Ascending aorta (tissue), 2 donors: Measurements from ENCODE around the gene EPHB6. TPM values are rescaled to one million over a fixed set of nuclear protein-coding genes. Genes with fewer than 3 reads are reported as not detected.

ENCODE experiments used
- DNase-seq, 2 donors: peaks; one replicate each; pipeline ENCODE4 v3.0.0-alpha.2; 2019; ENCODE audit warnings: low spot score in 2 of 2
- H3K27ac ChIP-seq, 2 donors: fragments of 200-600 bp; sonication (generic); one replicate each; pipeline ENCODE4 v1.5.1; 2016 to 2017; ENCODE audit warnings: mild to moderate bottlenecking in 1 of 2
- H3K27me3 ChIP-seq: fragments of 200-600 bp; sonication (generic); one replicate; pipeline ENCODE4 v1.5.1; 2017
- H3K36me3 ChIP-seq, 2 donors: fragments of 200-600 bp; sonication (generic); one replicate each; pipeline ENCODE4 v1.5.1; 2016
- H3K4me1 ChIP-seq, 2 donors: fragments of 200-600 bp; sonication (generic); one replicate each; pipeline ENCODE4 v1.5.1; 2016 to 2017; ENCODE audit warnings: mild to moderate bottlenecking in 1 of 2
- H3K4me3 ChIP-seq, 2 donors: fragments of 200-600 bp; sonication (generic); one replicate each; pipeline ENCODE4 v1.5.1; 2016 to 2017; ENCODE audit warnings: mild to moderate bottlenecking in 1 of 2
- H3K9me3 ChIP-seq, 2 donors: fragments of 200-600 bp; sonication (generic); one replicate each; pipeline ENCODE4 v1.5.1; 2016
- intact Hi-C: fragments of 100-400 bp; cut with DNase I; formaldehyde crosslinking; loops from one replicate; pipeline ENCODE4 v1.15.1; 2023
- total RNA-seq: library from RNA; depleted of rRNA; stranded (reverse); fragments of >200 nt; gene quantifications from one replicate; pipeline ENCODE4 v1.1.0, GENCODE V29; 2016
- TF ChIP-seq, protein P1 (sequence below), 3 experiments: fragments of 200-600 bp in 2 of 3; fragments of 450-650 bp in 1 of 3; sonication (generic) in 2 of 3; IDR thresholded peaks; one replicate each; pipeline ENCODE4 v1.5.1; 2016 to 2019; ENCODE audit warnings: antibody characterized with exemption in 3 of 3, mild to moderate bottlenecking in 1 of 3, moderate library complexity in 1 of 3

EPHB6 gene
- total RNA-seq, 1 donor from 2014 or later, result 13.1 TPM

DNA sequence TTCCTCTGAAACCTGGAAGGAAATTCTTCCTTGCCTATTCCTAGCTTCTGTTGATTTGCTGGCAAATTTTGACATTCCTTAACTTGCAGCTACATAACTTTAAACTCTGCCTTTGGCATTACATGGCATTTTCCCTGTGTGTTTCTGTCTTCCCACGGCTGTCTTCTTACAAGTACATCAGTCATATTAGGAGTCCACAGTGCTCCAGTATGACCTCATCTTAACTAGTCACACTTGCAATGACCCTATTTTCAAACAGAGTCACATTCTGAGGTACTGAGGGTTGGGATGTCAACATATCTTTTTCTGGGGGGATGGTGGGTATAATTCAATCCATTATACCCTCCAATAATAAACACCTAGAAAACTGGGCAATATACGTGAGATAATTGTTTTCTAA lies 37.4 kb upstream of the EPHB6 start:
- TF ChIP-seq, protein P1, sequence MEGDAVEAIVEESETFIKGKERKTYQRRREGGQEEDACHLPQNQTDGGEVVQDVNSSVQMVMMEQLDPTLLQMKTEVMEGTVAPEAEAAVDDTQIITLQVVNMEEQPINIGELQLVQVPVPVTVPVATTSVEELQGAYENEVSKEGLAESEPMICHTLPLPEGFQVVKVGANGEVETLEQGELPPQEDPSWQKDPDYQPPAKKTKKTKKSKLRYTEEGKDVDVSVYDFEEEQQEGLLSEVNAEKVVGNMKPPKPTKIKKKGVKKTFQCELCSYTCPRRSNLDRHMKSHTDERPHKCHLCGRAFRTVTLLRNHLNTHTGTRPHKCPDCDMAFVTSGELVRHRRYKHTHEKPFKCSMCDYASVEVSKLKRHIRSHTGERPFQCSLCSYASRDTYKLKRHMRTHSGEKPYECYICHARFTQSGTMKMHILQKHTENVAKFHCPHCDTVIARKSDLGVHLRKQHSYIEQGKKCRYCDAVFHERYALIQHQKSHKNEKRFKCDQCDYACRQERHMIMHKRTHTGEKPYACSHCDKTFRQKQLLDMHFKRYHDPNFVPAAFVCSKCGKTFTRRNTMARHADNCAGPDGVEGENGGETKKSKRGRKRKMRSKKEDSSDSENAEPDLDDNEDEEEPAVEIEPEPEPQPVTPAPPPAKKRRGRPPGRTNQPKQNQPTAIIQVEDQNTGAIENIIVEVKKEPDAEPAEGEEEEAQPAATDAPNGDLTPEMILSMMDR (IDR thresholded peaks at IDR 0.05), result no peak
- Histone ChIP-seq H3K27me3 (no peaks in the 10 kb centered on the region), H3K4me1 (no peaks in the 10 kb centered on the region), H3K36me3 (no peaks in the 10 kb centered on the region), H3K27ac (no peak overlapping the region), H3K4me3 (no peak overlapping the region), H3K9me3 (no peaks in the 10 kb centered on the region)
- DNase-seq, result no peak
- intact Hi-C loops, result no loop called here

DNA sequence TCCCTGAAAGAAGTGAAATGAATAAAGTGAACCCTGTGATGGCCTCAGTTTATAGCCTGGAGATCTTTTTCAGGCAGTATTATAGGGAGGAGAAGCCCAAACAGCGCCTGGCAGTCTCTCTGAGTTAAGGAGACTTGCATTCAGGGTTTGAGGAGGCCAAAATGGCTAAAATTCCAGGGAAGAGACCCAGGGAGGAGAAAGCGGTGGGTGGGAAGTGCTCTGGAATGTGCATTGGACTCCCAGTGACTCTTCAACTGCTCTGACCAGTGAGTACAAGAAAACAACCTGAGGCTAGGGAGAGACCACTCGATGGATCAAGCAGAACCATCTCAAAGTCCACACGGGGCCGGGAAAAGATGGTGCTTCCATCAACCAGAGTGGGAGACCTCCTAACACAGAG lies 35.3 kb upstream of the EPHB6 start:
- Histone ChIP-seq H3K27me3 (no peaks in the 10 kb centered on the region), H3K4me1 (no peaks in the 10 kb centered on the region), H3K36me3 (no peaks in the 10 kb centered on the region), H3K9me3 (no peaks in the 10 kb centered on the region), H3K27ac (no peak overlapping the region), H3K4me3 (no peak overlapping the region)
- intact Hi-C loops, result no loop called here
- TF ChIP-seq, protein P1 (IDR thresholded peaks at IDR 0.05), result no peak
- no peak for DNase-seq

DNA sequence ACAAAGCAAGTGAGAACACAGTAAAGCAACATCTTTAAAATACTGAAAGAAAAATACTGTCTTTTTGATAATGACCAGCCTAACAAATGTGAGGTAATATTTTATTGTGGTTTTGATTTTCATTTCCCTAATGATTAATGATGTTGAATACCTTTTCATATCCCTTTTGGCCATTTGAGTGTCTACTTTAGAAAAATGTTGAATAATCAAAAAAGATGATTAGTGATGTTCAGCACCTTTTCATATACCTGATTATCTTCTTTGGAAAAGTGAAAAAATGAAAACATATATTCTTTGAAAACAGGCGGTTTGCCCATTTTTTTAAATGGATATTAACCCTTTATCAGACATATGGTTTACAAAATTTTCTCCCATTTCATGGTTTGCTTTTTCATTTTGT lies 32.2 kb upstream of the EPHB6 start:
- no peaks in the 10 kb centered on the region for H3K36me3 ChIP-seq
- no peak for DNase-seq
- intact Hi-C loops, result no loop called here
- TF ChIP-seq, protein P1 (IDR thresholded peaks at IDR 0.05), result no peak
- no peaks in the 10 kb centered on the region for H3K27me3 ChIP-seq
- no peaks in the 10 kb centered on the region for H3K9me3 ChIP-seq
- H3K27ac ChIP-seq, result no peak overlapping the region
- H3K4me1 ChIP-seq, result no peaks in the 10 kb centered on the region
- no peak overlapping the region for H3K4me3 ChIP-seq

GRCh38 chr7:142827951-142828500 lies 26.9 kb upstream of the EPHB6 start:
- Histone ChIP-seq H3K36me3 (no peaks in the 10 kb centered on the region), H3K4me3 (no peak overlapping the region), H3K27ac (no peak overlapping the region), H3K27me3 (no peaks in the 10 kb centered on the region), H3K4me1 (no peaks in the 10 kb centered on the region), H3K9me3 (no peaks in the 10 kb centered on the region)
- DNase-seq, result no peak
- TF ChIP-seq, protein P1 (IDR thresholded peaks at IDR 0.05), result no peak
- intact Hi-C loops, result no loop called here

DNA sequence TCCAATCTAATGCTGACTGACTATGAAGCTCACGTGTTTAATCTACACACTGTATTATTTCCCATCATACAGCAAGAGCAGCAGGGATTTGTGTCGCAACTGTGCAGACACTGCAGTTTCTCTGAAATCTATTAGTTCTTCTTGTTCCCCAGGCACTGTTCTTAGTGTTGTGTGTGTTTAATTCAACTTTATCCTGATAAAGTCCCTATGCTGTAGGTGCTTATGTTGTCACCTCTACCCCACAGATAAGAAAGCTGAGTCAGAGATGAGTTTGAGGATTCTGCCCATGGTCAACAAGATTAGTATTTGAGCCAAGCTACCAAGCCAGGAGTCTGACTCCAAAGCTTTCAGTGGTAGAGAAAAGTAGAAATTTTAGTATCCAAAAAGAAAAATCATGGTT lies 22.5 kb upstream of the EPHB6 start:
- no peaks in the 10 kb centered on the region for H3K9me3 ChIP-seq
- no peaks in the 10 kb centered on the region for H3K27me3 ChIP-seq
- H3K4me3 ChIP-seq, result no peak overlapping the region
- intact Hi-C loops, result no loop called here
- DNase-seq, result no peak
- H3K36me3 ChIP-seq, result no peaks in the 10 kb centered on the region
- H3K27ac ChIP-seq, result no peak overlapping the region
- TF ChIP-seq, protein P1 (IDR thresholded peaks at IDR 0.05), result no peak
- H3K4me1 ChIP-seq, result no peaks in the 10 kb centered on the region
